ENCODE data around the gene PATJ.

DNA sequence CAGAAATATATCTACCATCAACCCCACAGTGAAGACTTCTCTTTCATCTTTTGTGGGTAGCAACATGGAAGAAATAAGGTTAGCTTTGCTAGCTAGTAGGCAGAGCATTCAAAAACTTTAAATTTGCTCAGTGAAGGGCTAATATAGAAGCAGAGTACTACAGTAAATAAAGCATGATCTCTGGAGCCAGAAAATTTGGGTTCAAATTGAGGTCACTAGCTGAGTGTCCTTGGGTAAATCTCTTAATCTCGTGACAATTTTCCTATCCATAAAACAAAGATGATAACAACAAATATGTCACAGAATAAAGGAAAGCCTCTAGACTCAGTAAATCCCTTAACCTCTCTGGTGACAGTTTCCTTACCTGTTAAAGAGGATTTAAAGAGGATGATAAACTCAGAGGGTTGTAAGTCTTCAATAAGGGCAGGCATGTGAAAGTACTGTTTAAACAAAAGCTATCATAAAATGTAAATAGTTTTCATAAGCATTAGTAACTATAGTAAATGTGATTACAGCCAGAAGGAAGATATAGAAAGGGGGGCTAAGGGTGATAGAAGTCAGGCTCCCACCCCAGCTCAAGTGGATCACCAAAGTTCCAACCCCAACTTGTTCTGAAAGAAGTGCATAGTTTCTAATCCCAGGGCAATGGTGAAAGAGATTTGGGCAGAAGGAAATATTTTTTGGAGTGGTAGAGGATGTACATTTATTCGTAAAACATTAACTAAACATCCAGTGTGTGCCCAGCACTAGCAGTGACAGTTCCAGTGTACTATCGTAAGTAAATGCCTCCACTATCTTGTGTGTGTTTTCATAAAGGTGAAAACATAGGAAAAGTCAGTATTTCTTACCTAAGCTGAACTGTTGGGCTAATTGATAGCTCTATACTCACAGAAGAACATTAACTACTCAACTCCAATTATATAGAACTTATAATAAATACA, 42.1 kb upstream of the PATJ start:
- TF ChIP-seq POLR2A (IDR thresholded peaks at IDR 0.05; ENCODE audit: low read depth) (no peak), POLR2AphosphoS5 (IDR thresholded peaks at IDR 0.05) (no peak)
- TF ChIP-seq, protein P1, sequence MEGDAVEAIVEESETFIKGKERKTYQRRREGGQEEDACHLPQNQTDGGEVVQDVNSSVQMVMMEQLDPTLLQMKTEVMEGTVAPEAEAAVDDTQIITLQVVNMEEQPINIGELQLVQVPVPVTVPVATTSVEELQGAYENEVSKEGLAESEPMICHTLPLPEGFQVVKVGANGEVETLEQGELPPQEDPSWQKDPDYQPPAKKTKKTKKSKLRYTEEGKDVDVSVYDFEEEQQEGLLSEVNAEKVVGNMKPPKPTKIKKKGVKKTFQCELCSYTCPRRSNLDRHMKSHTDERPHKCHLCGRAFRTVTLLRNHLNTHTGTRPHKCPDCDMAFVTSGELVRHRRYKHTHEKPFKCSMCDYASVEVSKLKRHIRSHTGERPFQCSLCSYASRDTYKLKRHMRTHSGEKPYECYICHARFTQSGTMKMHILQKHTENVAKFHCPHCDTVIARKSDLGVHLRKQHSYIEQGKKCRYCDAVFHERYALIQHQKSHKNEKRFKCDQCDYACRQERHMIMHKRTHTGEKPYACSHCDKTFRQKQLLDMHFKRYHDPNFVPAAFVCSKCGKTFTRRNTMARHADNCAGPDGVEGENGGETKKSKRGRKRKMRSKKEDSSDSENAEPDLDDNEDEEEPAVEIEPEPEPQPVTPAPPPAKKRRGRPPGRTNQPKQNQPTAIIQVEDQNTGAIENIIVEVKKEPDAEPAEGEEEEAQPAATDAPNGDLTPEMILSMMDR (IDR thresholded peaks at IDR 0.05): no peak

All from esophagus muscularis mucosa (tissue), 3 donors.